Glomerular visceral epithelial cell (primary cell): ENCODE measurements around the gene LILRB5.
A peak's percentile ranks its signal among the peaks of the same experiment; 100 is the strongest.
"Not testable (repeated sequence)": the region's sequence is repeated elsewhere in the genome, so short reads cannot be mapped to it uniquely, and the experiment has no call there.

ENCODE experiments used
- DNase-seq: peaks from one replicate; pipeline ENCODE4 v3.0.0-alpha.2; 2016; ENCODE audit errors: extremely low spot score

LILRB5 gene

DNA sequence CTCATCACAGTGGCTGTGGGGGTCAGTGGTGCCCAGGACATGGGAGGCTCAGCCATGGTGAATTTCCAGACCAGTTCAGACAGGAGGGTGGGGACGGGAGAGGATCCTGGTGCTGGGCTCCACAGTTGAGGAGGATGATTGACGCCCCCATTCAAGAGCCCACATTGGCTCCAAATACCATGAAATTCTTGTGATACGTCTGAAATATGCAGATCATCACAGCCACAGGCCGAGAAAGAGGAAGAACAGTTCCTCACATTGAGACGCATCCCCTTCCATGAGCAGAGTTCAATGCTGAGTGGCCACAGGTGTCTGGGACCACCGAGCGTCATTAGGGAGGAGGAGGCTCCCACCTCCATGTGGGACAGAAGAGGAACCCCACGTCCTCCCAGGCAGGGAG lies 13.3 kb downstream of the LILRB5 start:
- not testable (repeated sequence) for DNase-seq

DNA sequence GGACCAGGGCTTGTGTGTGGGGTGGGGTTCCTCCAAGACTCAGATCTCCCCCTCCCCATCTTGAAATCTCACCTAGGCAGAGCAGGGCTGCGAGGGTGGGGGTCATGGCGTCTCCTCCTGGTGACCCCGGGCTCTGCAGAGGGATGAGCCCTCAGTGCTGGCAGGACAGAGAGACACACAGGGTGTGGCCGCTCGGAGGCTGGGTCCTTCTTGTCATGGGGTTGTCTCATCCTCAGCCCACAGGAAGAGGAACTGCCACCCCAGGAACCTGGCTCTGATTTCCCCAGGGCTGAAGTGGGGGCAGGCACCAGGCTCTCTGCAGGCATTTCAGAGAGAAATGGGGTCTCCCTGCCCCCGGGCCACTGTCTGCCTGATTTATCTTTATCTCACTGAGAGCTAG lies 14.4 kb downstream of the LILRB5 start, which contains the start of gene LILRA6:
Gene LILRA6 (minus strand): TSS at position 145 of the 400 bp plus-strand sequence.
- not testable (repeated sequence) for DNase-seq

DNA sequence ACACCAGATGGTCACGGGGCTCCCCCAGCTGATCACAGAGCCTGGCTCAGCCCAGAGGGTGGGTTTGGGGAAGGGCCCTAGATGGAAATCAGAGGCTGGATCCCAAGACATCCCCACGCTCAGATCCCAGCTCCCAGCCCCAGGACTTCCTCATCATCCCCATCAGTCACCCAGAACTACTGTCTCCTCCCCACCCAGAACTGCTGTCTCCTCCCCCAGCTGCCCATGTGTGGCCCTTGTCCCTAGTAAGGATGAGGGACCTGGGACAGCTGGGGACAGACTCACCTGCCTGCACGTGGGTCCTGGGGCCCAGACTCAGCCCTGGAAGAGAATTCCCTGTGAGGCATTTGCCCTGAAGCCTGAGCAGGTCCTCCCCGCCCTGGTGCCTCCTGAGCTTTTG lies 14.8 kb downstream of the LILRB5 start:
- not testable (repeated sequence) for DNase-seq

DNA sequence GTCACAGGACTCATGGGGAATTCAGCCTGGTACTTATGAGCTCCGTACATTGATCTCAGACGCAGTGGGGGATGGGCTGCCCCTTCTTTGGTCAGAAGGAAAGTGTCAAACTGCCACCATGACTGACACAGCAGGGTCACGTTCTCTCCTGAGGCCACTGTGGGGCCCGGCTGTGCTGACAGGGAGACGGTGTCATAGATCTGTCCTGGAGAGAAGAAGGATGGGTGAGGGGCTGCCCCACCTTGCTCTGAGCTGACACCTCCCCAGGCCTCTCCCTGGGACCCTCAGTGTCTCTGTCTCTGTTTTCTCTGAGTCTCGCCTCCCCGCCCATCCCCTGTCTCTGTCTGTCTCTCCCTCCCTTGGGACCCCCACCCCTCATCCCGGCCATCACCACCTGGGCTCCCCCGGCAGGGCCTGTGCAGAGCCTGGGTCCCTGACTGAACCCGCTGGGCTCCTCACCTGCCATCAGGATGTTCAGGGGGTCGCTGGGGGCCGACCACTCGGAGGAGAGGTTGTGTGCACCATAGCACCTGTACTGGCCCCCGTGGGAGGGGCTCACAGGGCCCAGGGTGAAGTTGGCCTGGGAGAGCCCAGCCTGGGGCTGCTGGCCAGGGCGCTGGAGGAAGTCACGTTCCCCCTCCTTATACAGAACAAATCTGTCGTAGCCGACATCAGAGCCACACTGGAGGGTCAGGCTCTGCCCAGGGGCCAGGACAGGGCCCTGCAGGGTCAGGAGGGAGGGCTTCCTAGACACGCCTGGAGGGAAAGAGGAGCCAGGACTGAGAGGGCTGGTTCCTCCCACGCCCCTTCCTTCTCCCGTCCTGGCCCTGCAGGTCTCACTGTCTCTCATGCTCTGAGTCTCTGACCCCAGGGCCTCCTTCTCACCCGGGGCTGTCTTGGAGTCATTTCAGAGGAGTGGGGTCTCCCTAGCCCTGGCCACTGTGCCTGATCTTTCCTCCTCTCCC lies 16.4 kb downstream of the LILRB5 start:
- DNase-seq, result not testable (repeated sequence)

DNA sequence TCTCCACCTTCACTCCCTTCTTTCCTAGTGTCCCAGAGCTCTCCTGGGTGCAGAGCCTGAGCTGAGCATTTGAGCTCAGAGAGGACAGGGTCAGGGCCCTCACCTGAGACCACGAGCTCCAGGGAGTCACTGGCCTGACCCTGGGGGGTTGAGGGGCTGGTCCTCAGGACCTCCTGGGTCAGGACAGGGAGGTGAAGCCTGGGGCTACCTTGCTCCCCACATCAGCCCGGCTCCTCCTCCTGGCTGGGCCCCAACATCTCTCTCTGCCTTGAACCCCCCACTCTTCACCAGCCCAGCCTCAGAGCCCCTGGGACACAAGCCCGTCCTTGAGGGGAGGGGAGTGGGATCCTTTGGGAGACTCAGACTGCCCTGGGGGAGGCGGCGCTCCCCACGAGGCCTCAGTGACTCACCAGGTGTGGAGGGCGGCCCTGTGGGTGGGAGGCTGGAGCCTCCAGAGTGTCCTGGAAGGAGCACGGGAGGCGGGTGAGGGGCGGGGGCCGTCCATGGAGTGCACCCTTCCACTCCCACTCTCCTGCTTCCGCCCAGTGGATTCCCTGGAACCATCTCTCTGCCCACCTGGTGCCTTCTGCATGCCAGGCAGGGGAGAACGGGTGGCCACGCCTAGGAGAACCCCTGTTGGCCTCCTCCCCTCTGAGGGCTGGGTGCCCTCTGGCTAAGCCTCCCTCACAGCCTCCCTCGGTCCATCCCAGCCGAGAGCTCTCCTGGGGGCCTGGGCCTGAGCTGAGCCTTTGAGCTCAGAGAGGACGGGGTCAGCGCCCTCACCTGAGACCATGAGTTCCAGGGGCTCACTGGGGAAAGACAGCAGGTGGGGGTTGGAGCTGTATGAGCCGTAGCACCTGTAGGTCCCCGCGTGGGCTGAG lies 17.3 kb downstream of the LILRB5 start:
- DNase-seq, result not testable (repeated sequence)

DNA sequence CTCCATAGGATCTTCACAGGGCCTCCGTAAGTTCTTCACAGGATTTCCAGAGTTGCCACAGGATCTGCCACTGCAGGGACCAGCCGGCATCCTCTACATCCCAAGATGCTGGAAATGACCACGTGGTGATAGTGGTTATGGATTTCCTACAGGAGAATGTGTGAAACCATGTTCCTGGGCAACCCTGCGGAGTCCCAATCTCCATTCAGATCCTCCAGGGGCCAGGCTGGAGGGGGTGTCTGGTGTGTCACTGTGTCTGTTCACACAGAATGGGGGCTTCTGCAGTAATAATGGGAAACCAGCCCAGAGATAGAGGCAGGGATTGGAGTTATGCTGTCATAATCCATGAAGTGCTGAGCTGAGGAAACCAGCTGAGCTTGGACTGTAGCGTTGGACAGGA lies 23.1 kb downstream of the LILRB5 start:
- DNase-seq, result no peak

DNA sequence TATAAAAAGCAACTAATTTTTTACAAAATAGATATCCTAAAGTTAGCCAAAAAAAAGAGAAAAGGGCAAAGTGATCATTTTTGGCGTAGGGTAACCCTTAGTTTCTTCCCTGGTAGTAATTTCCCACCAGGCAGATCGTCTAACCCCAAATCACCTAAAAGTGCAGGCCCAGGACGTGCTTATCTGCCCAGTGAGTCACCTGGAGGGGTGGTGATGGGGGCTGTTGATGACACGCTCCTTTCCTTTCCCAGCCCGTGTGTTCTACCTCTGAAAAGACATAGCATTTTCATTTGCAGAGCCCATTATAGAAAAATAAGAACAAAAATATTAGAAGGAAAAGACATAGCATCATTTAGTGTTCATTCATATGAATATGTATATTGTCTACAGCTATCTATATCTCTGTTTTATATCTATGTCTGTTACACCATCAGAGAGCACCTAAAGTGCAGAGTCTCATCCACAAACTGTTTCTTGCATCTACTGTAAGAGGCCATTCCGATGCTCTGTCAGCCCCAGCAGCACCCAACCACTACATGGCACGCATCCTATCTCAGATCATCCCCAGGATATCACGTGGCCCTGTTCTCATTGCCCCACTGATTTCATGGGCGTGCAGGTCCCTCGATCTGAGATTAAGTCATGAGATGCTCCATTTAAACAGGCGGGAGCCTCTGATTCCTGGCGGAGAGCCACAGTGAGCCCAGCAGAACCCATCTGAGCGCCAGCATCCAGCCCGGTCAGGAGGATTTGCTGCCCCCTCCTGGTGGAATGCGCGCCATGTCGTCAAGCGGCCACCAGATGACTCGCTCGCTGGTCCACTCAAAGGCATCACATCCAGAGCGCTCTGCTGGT lies 25.8 kb downstream of the LILRB5 start:
- peak; percentile 85 for DNase-seq

DNA sequence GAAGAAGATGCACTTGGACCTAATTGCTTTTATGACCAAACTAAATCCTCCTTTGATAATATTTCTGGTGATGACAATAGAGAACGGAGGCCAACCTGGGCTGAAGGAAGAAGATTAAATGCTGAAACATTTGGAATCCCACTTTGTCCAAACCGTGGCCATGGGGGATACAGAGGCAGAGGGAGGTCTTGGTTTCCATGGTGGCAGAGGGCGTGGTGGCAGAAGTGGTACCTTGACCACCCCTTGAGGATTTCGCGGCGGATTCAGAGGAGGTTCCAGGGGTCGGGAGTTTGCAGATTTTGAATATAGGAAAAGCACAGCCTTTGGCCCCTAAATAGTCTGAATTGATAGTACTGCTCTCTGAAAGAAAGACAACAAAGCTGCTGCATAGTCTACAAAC lies 27.0 kb downstream of the LILRB5 start:
- no peak for DNase-seq

DNA sequence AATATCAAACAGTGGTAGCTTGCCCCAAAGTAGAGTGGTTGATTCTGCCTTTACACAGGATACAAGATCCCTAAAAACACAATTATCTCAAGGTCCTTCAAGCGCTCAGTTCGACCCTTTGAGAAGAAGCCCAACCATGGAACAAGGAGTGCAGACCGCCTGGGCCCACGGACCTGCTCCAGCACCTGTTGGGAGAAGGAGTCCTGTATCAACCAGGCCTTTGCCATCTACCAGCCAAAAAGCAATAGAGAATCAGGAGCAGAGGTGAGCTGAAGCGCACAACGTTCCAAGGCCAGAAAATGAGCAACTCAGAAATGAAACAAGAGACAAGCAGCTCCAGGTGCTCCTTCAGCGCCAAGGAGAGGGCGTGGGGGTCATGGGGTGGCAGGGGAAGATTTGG lies 27.9 kb downstream of the LILRB5 start:
- no peak for DNase-seq

DNA sequence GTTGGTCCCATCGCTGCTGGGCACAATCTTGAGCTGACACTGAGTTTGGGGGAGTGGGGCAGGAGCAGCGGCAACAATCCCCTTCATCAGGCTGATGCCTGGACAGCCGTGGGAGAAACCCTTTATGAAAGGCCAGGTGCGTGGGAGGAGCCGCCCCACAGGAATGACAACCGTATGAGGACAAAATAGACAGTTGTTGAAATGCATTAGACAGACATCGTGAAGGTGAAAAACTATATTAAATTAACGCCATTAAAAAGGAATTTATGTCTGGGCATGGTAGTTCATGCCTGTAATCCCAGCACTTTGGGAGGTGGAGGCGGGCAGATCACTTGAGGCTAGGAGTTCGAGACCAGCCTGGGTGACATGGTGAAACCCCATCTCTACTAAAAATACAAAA lies 32.5 kb downstream of the LILRB5 start:
- not testable (repeated sequence) for DNase-seq

DNA sequence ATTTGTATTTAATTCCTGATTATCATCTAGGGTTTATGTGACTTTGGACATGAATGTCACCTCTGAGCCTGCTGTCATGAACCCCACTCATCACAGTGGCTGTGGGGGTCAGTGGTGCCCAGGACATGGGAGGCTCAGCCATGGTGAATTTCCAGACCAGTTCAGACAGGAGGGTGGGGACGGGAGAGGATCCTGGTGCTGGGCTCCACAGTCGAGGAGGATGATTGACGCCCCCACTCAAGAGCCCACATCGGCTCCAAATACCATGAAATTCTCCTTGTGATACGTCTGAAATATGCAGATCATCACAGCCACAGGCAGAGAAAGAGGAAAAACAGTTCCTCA lies 33.2 kb downstream of the LILRB5 start:
- DNase-seq, result not testable (repeated sequence)

DNA sequence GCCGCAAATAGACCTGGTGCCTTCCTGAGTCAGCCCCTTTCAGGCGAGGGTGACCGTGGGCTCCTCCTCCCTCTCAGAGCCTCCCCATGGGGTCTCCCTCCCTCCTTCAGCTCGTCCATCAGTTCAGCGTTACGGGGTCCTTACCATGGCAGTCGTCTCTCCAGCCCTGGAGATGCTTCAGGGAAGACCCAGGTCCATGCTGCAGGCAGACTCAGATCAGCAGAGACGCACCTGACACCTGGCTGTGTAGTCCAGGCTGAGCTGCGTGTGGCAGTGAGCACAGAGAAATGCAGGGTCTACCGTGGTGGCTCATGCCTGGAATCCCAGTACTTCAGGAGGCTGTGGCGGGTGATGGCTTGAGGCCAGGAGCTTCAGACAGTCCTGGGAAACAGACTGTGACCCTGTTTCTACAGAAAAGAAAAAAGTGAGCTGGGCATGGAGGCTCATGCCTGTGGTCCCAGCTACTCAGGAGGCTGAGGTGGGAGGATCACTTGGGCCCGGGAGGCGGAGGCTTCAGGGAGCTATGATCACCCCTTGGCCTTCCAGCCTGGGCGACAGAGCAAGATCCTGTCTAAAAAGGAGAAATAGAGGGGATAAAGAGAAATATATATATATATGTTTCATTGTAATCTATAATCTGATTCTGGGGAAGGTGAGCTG lies 33.7 kb downstream of the LILRB5 start:
- DNase-seq, result not testable (repeated sequence)

DNA sequence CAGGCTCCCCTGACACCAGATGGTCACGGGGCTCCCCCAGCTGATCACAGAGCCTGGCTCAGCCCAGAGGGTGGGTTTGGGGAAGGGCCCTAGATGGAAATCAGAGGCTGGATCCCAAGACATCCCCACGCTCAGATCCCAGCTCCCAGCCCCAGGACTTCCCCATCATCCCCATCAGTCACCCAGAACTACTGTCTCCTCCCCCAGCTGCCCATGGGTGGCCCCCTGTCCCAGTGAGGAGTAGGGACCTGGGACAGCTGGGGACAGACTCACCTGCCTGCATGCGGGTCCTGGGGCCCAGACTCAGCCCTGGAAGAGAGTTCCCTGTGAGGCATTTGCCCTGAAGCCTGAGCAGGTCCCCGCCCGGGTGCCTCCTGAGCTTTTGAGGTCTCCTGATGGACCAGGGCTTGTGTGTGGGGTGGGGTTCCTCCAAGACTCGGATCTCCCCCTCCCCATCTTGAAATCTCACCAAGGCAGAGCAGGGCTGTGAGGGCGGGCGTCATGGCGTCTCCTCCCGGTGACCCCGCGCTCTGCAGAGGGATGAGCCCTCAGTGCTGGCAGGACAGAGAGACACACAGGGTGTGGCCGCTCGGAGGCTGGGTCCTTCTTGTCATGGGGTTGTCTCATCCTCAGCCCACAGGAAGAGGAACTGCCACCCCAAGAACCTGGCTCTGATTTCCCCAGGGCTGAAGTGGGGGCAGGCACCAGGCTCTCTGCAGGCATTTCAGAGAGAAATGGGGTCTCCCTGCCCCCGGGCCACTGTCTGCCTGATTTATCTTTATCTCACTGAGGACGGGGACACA lies 34.4 kb downstream of the LILRB5 start, which contains the start of gene LILRB3:
Gene LILRB3 (minus strand): TSS at position 534 of the 803 bp plus-strand sequence. CDS start 31 bp downstream, at position 503.
- not testable (repeated sequence) for DNase-seq

DNA sequence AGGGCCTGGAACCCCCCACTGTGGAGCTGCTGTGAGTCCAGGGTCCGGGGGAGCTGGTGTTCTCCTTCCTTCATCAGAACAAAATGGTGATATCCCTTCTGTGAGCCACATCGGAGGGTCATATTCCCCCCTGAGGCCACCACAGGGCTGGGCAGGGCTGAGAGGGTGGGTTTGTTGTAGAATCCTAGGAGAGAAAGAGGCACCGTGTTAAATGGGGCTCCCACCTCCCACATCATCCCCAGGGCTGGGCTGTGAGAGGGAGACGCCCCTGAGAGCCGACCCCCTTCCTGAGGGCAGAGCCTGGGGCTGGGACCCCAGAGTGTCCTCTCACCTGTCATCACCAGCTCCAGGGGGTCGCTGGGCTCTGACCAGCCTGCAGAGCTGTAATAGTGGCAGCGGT lies 35.1 kb downstream of the LILRB5 start:
- not testable (repeated sequence) for DNase-seq

DNA sequence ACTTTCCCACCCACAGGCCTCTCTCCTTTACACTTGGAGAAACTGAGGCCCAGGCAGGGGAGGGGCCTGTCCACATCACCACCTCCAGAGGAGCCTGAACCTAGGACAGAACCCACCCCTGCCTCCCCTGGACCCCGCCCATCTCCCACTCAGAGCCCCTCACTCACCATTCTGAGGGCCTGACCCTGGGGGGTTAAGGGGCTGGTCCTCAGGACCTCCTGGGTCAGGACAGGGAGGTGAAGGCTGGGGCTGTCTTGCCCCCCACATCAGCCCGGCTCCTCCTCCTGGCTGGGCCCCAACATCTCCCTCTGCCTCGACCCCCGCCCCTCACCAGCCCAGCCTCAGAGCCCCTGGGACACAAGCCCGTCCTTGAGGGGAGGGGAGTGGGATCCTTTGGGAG lies 37.4 kb downstream of the LILRB5 start:
- DNase-seq, result not testable (repeated sequence)

DNA sequence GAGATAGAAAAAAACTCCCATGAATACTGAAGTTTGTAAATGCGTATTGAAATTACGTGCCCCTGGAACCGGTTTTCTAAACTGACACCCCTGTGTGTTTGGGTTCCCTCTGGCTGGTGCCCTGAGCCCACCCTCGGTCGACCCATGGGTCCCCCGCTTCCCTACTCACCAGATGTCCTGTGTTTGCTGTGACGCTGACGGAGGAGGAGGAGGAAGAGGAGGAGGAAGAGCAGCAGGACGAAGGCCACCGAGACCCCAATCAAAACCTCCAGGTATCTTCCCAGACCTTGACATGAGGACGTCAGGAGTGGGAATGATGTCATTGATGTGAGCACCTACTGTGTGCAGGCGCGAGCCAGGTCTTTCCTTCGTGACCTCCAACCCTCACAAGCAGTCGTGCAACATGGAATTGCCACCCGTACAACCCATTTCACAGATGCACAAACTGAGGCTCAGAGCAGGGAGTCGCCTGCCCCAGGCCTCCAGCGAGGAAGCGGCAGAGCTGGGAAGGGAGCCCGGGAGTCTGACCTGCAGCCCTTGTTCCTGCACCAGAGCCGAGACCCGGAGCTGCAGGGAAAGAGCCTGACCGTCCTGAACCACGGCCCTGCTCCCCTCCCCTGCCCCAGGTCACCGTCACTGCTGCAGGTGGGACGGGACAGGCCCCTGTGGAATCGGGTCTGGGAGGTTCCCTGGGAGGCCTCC lies 38.0 kb downstream of the LILRB5 start:
- DNase-seq, result no peak

DNA sequence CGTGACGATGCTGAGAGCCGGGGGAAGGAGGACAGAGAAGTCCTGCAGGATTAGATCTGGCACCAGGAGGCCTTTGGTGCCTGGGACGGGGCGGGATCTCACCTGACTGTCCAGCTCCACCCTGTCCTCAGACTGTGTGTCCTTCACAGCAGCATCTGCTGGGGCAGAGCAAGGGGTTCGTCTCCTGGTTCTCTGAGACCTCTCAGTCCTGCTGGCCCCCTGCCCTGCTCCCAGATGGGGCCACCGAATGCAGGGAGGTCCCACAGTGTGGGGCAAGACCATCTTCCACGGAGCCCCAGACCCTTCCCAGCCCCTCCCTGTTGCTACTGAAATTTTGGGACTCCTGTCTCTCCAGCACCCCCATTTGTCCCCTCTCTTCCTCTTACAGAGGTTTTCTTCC lies 38.8 kb downstream of the LILRB5 start:
- DNase-seq, result no peak

DNA sequence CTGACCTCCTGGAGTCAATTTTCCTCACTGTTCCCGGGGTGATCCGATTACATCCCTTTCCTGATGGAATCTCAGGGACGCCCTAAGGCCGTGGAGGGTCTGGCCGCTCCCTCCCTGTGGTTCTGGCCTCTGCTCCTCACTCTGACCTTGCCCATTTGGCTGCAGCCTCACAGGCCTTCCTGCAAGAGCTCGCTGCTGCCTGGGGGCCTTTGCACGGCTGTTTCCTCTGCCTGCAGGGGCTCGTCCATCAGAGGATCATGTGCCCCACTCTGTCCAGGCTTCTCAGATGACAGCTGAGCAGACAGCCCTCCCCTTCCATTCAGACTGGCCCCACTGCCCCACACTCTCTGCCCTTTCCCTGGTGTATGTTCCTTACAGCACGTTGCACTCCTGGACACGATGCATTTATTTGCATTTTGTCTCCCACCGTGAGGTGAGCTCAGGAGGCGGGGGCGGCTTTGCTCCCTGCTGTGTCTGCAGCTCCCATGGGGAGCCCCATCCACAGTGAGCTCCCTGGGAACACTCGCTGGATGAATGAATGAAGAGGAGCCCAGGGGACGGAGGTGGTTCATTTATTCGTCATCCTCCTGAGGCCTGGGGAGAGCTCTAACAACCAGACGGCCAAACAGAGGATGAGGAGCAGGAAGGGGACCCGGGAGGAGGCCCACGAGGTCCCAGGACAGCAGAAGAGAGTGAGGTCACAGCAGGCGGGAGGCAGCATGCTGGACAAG lies 39.4 kb downstream of the LILRB5 start:
- not testable (repeated sequence) for DNase-seq

DNA sequence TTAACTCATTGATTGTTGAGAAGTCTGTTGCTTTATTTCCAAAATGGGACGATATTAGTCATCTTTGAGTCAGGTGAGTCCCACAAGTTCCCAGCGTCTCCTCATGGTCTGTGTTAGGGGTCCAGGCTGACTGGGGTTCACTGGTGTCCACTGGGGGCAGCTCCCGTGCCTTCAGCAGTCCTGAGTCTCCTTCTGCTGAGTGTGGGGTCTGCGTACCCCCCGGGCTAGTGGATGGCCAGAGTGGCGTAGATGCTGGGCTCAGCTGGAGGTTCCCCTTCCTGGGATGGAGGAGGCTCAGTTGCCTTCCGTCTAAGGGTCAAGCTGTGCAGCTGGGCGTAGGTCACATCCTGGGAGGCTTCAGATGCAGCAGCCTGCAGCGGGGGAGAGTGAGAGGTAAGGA lies 40.2 kb downstream of the LILRB5 start:
- no peak for DNase-seq
